Stimulated activated naive CD8-positive, alpha-beta T cell treated with anti-CD3 and anti-CD28 coated beads, Interleukin-15, amount 100 ng/mL, for 72 hours (primary cell): ENCODE results near the gene GH1.
"Not testable (repeated sequence)": the region's sequence is repeated elsewhere in the genome, so short reads cannot be mapped to it uniquely, and the experiment has no call there.

Experiments
- ATAC-seq: fragments of 150-1000 bp; cut with Tn5 transposase; 2 replicates; pipeline ENCODE4 v1.10.0; 2021; ENCODE audit warnings: mild to moderate bottlenecking, moderate library complexity
- DNase-seq, 2 donors: peaks; one replicate each; pipeline ENCODE4 v3.0.0; 2021 to 2022
- H3K27ac Mint-ChIP-seq, 2 donors: one replicate each; pipeline ENCODE4 v1.8.0; 2022; ENCODE audit warnings: mild to moderate bottlenecking in 2 of 2, mixed read lengths in 2 of 2, moderate library complexity in 2 of 2
- H3K27me3 Mint-ChIP-seq: one replicate; pipeline ENCODE4 v1.8.0; 2022; ENCODE audit warnings: mixed read lengths
- H3K4me1 Mint-ChIP-seq: one replicate; pipeline ENCODE4 v1.8.0; 2022; ENCODE audit warnings: mild to moderate bottlenecking, mixed read lengths
- H3K4me3 Mint-ChIP-seq, 2 donors: one replicate each; pipeline ENCODE4 v1.8.0; 2022; ENCODE audit warnings: mild to moderate bottlenecking in 2 of 2, mixed read lengths in 2 of 2, moderate library complexity in 1 of 2
- H3K9me3 Mint-ChIP-seq, 2 donors: one replicate each; pipeline ENCODE4 v1.8.0; 2022; ENCODE audit warnings: mixed read lengths in 2 of 2

The GH1 gene

DNA sequence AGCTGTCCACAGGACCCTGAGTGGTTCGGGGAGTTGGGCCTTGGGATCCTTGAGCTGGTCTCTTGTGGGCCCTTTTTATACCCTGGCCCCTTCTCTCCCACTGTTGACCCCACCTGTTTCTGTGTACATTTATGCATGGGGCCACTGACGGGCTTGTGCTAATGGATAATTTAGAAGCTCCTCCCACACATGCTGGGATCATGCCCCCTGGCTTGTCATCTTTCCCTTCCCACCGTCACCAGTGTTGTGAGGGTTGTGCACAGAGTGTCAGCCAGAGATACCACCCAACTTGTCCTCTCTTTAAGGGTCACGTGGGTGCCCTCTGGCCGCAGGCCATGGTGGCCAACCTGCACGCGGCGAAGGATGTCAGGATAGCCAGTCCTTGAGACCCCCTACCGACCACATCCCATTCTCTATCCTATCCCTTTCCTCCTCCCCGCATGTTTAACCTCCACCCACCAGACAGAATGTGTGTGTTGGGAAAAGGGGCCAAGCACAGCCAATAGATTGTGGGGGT, at the start of gene GH1:
GH1 (minus strand) TSS at position 51 of the 517 bp plus-strand sequence. CDS start 63 bp downstream, outside the sequence.
- DNase-seq, H3K27me3 Mint-ChIP-seq, H3K9me3 Mint-ChIP-seq, H3K27ac Mint-ChIP-seq, H3K4me3 Mint-ChIP-seq, ATAC-seq: not testable (repeated sequence)
- H3K4me1 Mint-ChIP-seq: peaks cover 14% of the 10 kb centered on the region

DNA sequence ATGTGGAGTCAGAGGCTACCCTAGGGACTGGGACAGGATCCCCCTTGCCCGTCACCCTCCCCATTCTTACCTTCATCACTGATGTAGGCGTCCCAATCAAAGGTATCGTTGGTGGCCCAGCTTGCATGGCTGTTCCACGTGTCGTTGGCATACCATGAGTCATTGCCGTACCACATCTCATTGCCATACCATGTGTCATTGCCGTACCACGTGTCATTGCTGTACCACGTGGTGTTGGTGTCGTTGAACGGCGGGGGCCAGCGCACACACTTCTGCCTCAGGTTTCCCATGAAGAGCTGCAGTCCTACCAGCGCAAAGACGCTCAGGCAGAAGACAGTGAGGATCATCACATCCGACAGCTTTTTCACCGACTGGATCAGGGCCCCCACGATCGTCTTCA, 49.3 kb upstream of the GH1 start:
- ATAC-seq: no peak
- Mint-ChIP-seq H3K27ac (no peak overlapping the region), H3K4me1 (peaks cover 21% of the 10 kb centered on the region), H3K4me3 (no peak overlapping the region), H3K9me3 (no peaks in the 10 kb centered on the region), H3K27me3 (no peaks in the 10 kb centered on the region)
- no peak for DNase-seq

DNA sequence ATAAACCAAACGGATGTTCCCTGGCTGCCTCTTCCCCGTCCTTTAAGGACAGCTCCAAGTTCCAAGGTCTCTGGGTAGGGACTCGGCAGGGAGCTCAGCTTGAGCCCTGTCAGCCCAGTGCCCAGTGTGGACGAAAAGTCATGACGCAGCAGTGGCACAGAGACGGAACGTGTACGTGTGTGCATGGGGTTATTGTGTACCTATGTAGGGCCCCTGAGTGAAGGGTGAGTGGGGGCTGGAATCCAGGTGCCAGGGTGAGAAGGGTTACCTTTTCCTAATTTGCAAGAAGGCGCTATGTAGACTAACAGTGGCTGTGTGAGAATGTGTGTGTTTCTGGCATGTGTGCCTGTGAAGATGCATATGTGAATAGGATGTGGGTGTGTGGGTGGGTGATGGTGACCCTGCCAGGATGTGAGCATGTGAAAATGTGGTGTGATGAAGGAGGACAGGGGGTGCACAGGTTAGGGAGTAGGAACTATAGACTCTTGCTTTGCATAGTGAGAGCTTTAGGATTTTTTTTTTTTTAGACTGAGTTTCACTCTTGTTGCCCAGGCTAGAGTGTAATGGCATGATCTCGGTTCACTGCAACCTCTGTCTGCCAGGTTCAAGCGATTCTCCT, 48.1 kb upstream of the GH1 start:
- no peaks in the 10 kb centered on the region for H3K27me3 Mint-ChIP-seq
- H3K4me1 Mint-ChIP-seq: peaks cover 28% of the 10 kb centered on the region
- peak overlapping the region in 1 of 2 donors; percentile 27 for H3K4me3 Mint-ChIP-seq
- peak; percentile 46 to 68 for DNase-seq
- peak; percentile 97 for ATAC-seq
- H3K9me3 Mint-ChIP-seq: no peaks in the 10 kb centered on the region
- H3K27ac Mint-ChIP-seq: no peak overlapping the region

DNA sequence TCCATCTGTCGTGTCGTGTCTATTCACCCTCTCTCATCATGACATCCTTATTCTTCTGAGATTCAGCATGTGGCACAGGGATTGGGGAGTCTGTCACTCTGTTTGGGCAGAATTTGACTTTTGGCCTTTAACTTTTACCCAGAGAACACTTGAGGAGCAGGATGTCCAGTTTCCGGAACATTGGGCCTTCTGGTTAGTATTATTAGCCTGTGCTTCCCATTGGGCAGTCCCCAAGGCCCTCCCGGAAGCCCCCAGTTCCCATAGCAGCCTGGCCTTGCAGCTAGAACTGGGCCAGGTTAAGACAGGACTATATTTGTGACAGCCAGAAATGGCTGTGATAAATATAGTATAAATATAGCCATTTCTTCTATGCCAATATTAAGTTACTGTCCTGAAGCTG, 44.5 kb upstream of the GH1 start:
- no peak for ATAC-seq
- H3K27ac Mint-ChIP-seq: no peak overlapping the region
- H3K9me3 Mint-ChIP-seq: no peaks in the 10 kb centered on the region
- no peak overlapping the region for H3K4me3 Mint-ChIP-seq
- H3K4me1 Mint-ChIP-seq: peaks cover 34% of the 10 kb centered on the region
- no peaks in the 10 kb centered on the region for H3K27me3 Mint-ChIP-seq
- DNase-seq: no peak

DNA sequence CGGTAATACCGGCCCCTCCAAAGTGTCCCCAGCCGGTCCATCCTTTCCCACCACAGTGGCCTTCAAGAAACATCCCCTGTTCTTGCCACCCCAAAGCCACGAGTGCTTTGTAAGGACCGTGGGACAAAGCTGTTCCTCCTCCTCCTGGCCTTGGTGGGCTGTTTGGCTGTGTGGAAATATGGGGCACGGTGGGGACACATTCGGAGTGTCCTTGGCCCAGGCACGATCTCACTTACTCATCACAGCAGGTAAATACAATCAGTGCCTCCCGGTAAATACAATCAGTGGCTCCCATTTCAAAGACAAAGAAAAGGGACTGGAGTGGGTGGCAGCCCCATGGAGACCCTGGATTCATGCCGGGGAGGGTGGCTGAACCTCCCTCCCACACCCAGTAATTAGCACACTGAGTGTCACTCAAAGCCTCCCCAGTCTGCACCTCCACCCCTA, 43.7 kb upstream of the GH1 start:
- peaks cover 31% of the 10 kb centered on the region for H3K4me1 Mint-ChIP-seq
- H3K27ac Mint-ChIP-seq: no peak overlapping the region
- H3K4me3 Mint-ChIP-seq: no peak overlapping the region
- H3K27me3 Mint-ChIP-seq: no peaks in the 10 kb centered on the region
- DNase-seq (no peak), ATAC-seq (no peak)
- H3K9me3 Mint-ChIP-seq: no peaks in the 10 kb centered on the region

DNA sequence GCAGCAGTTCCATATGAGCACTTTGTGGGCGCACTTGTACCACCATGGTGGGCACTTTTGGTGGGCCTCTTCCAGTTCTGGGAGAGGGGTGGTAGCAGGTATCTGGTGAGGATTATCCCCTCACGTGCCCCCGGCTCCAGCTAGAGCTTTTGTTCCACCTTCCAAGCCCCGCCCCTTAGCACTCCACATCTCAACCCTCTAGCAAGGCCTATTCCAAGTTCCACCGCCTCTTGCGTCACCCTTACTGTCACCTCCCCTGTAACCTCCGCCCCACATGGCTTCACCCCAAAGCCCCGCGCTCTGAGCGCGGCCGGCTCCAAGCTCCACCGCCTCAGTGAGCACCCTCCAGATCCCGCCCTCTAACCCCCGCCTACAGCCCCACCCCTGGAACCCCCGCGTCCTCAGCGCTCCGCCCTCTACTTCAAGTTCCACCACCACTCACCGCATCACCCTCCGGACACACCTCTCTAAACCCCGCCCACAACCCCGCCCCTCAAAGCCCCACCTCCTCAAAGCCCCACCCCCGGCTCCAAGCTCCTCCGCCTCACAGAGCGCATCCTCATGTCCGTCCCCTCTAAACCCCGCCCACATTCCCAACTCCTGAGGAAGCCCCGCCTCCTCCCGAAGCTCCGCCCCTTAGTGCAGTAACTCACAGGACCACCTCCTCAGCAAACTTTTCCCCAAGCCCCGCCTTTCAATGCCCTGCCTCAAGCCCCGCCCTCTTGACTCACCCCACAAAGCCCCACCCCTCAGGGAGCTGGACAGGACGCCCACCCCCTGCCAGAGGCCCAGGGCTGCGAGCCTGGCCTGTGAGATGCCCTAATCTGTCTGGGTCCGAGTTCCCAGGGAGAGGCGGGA, 42.9 kb upstream of the GH1 start:
- peak; percentile 41 for ATAC-seq
- no peaks in the 10 kb centered on the region for H3K27me3 Mint-ChIP-seq
- DNase-seq: peak; percentile 19 to 26
- no peaks in the 10 kb centered on the region for H3K9me3 Mint-ChIP-seq
- H3K4me1 Mint-ChIP-seq: peaks cover 23% of the 10 kb centered on the region
- H3K27ac Mint-ChIP-seq: no peak overlapping the region
- H3K4me3 Mint-ChIP-seq: peak overlapping the region; percentile 49 to 66

DNA sequence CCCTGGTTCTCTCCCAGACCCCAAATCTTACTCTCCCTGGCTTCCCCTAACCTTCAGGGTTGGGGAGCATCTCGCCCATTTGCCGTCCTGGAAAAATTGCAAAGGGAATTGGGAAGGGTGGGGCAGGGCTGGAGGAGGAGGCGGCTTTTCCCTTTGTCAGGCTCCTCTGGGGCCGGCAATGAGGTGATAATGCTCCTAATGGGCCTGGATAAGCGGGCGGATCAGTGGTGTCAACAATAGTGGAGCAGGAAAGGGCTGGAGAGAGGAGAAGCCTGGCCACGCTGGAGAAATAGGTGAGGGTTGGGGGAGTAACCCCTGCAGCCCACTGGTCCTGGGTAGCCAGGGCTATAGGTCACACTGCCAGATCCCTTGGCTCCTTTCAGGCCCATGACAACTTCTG, 41.8 kb upstream of the GH1 start:
- Mint-ChIP-seq H3K27me3 (no peaks in the 10 kb centered on the region), H3K9me3 (no peaks in the 10 kb centered on the region), H3K4me1 (peaks cover 22% of the 10 kb centered on the region), H3K4me3 (no peak overlapping the region), H3K27ac (no peak overlapping the region)
- ATAC-seq (no peak), DNase-seq (no peak)

DNA sequence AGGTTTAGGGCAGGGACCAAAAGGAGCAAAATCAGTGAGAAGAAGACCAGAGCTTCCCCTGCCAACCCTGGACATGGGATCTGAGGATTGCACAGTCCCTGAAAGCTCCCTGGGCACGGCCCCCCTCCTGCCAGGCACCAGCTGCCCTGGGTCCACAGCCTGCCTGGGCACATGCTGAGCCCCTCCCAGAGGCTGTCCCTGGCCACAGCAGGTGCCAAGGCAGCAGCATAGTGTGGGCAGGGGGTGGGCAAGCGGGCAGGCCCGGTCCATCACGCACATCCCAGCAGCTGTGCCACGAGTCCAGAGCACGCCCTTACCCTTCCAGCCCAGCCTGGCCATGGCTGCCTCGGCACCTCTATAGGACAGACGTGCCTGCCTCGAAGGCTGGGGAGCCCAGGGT, 41.4 kb upstream of the GH1 start:
- H3K27me3 Mint-ChIP-seq: no peaks in the 10 kb centered on the region
- no peaks in the 10 kb centered on the region for H3K9me3 Mint-ChIP-seq

DNA sequence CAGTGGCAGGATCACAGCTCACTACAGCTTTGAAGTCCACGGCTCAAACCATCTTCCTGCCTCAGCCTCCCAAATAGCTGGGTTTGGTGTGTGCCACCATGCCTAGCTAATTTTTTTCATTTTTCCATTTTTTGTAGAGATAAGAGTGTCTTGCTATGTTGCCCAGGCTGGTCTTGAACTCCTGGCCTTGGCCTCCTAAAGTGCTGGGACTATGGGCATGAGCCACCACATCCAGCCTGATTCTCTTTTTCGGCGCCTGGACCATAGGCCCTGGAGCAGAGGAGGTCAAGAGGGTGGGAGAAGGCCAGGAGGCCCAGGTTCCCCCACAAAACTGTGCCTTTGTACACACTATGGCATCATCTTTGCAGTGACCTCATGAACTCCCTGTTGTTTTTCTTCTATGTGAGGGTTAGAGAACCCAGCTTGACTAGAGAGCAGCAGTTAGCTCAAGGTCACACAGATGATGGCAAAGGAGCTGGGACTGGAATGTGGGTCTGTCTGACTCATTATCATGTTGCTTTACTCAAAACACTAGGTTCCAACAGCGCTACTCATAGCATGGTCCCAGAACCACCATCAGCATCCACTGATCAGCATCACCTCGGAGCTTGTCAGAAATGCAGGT, 37.8 kb upstream of the GH1 start:
- H3K4me1 Mint-ChIP-seq: peaks cover 41% of the 10 kb centered on the region
- no peak for ATAC-seq
- DNase-seq: no peak
- no peak overlapping the region for H3K27ac Mint-ChIP-seq
- H3K4me3 Mint-ChIP-seq: no peak overlapping the region
- H3K9me3 Mint-ChIP-seq: no peaks in the 10 kb centered on the region
- H3K27me3 Mint-ChIP-seq: no peaks in the 10 kb centered on the region

More for the DNA sequence above, 41.4 kb upstream of the GH1 start:
- ATAC-seq (no peak), DNase-seq (no peak)
- Mint-ChIP-seq H3K27ac (no peak overlapping the region), H3K4me1 (peaks cover 26% of the 10 kb centered on the region), H3K4me3 (no peak overlapping the region)

DNA sequence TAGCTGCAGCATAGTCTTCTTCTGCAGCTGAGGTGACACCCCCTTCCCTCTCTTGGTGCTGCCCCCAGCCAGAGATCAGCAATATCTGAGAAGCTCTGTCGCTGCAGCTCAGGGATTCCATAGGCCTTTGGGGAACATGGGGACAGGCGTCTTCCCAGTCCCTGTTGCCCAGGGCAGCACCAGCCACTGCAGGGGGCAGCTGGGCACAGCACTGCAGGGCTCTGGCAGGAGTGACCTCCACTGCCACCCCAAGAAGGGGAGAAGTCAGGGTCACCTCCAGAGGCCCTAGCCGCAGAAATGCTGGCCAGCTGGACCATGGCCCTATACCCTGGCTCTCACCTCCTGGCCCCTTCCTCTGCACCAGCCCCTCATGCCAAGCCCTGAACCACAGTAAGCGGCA, 37.2 kb upstream of the GH1 start:
- peaks cover 39% of the 10 kb centered on the region for H3K4me1 Mint-ChIP-seq
- no peak overlapping the region for H3K4me3 Mint-ChIP-seq
- DNase-seq (no peak), ATAC-seq (no peak)
- H3K9me3 Mint-ChIP-seq: no peaks in the 10 kb centered on the region
- no peaks in the 10 kb centered on the region for H3K27me3 Mint-ChIP-seq
- H3K27ac Mint-ChIP-seq: peak overlapping the region; percentile 10 to 71

DNA sequence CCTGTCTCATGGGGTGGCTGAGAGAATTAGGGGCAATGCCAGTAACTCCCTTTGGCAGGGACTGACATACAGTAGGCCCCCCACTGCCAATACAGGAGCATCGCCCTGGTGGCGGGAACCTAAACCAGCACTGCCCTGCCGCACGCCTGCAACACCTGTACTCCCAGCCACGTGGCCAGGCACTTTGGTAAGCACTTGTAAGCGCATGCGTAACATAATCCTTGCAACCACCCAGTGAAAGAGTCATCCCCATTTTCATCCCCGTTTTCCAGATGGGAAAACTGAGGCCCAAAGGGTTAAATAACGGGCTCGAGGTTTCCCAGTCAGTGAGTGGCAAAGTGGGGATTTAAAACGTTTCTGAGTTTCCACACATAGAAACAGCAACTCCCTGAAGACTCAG, 36.6 kb upstream of the GH1 start:
- Mint-ChIP-seq H3K4me3 (no peak overlapping the region), H3K27me3 (no peaks in the 10 kb centered on the region), H3K27ac (no peak overlapping the region), H3K4me1 (peaks cover 39% of the 10 kb centered on the region), H3K9me3 (no peaks in the 10 kb centered on the region)
- no peak for ATAC-seq
- DNase-seq: no peak

DNA sequence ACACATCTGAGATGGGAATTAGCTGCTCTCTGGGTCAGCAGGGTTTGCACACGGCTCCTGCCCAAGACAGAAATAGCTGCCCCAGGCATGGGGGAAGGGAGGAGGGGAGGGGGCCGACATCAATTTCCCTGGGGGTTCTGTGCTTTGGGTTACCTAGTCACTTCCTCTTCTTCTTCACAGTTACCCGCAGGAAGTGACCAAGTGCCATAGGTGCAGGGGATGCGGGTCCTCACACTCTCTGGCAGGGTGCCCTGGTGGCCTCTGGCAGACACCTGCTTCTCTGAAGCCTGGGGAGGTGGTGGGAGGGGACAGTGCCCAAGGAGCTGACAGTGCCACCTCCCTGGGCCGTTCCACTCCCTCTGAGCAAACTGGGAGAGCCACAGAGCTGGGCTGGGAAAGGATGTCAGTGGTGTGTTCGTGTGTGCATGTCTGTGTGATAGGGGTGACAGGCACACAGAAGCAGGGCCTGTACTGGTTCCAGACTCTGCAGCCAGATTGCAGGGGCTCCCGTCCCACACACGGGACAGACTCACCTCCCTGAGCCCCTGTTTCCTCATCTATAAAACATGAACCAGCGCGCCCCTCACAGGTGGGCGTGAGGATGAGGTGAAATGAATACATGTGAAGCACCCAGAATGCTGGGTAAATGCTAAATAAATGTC, 35.9 kb upstream of the GH1 start:
- H3K4me3 Mint-ChIP-seq: peak overlapping the region; percentile 60 to 61
- H3K9me3 Mint-ChIP-seq: no peaks in the 10 kb centered on the region
- no peaks in the 10 kb centered on the region for H3K27me3 Mint-ChIP-seq
- DNase-seq: peak in 1 of 2 donors; percentile 47
- peak; percentile 79 for ATAC-seq
- H3K27ac Mint-ChIP-seq: peak overlapping the region; percentile 50
- H3K4me1 Mint-ChIP-seq: peaks cover 39% of the 10 kb centered on the region

DNA sequence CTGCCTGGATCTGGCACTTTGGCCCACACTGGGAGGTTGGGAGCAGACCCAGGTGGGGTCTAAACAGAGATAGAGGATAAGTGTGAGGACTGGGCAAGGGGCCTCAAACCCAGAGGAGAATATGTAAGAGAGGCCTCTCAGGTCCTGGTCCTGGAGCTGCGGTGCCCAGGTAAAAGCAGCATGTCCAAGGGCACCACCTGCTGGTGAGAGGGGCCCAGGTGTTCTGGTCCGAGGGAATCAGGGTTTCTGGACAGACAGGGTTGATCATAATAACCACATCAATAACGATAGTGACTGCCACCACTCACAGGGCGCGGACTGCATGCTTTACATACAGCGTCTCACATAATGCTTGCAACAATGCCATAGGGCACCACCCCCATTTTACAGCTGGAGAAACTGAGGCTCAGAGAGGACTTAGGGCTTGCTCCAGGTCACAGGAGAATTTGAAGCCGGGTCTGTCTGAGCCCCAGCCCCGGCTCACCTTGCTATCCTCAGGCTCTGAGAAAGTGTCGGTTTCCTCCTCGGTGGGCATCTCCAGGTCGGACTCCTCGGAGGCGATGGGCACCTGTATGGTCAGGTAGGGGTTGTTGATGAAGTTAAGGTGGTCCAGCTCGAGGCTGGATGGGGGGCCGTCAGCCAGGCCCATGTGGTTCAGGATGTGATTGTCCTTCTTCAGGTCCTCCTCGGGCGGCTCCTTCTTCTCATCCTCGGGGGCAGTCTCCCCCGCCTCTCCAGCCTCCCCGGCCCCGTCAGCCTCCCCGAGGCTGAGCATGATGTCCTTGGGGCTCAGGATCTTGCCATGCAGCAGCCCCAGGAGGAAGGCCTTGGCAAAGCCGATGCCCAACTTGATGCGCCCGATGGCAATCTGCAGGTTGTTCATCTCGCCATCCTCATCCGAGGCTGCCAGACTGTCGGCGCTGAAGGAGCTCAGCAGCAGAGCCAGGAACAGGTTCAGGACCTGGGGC, 32.6 kb upstream of the GH1 start:
- H3K4me3 Mint-ChIP-seq: no peak overlapping the region
- H3K27me3 Mint-ChIP-seq: no peaks in the 10 kb centered on the region
- ATAC-seq: no peak
- DNase-seq: peak in 1 of 2 donors; percentile 43
- H3K9me3 Mint-ChIP-seq: no peaks in the 10 kb centered on the region
- H3K27ac Mint-ChIP-seq: no peak overlapping the region
- peaks cover 46% of the 10 kb centered on the region for H3K4me1 Mint-ChIP-seq

DNA sequence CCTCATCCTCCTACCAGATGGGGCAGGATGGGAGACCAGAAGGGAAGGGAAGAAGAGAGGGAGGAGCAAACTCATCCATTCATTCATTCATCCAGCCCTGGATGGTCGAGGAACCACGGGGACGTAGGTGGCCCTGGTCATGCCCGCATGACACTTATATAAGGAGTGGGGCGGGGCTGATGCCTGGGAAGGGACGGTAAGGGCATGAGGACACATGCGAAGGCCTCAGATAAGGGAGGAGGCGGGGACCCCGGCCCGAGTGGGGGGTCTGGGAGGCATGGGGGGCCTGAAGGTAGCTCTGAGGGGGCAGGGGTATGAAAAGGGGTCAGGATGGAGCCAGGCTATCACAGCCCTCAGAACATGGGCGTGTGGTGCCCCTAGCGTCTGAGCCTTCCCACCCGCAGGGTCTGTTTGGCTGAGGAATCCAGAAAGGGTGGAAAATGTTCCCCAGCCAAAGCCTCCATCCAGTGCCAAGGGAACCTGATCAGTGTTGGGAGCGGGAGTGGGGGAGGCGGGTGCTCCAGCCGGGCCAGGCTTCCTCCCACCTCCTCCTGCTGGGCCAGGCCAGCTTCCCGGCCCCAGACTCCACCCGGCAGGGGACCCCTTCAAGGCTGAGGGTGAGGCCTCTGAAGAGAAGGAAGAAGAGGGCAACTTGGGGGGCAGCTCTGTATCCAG, 31.1 kb upstream of the GH1 start:
- Mint-ChIP-seq H3K4me3 (no peak overlapping the region), H3K27me3 (no peaks in the 10 kb centered on the region), H3K9me3 (no peaks in the 10 kb centered on the region), H3K4me1 (peaks cover 46% of the 10 kb centered on the region), H3K27ac (no peak overlapping the region)
- ATAC-seq (no peak), DNase-seq (no peak)
